Measurements from ENCODE around the gene CHRNA3.

DNA sequence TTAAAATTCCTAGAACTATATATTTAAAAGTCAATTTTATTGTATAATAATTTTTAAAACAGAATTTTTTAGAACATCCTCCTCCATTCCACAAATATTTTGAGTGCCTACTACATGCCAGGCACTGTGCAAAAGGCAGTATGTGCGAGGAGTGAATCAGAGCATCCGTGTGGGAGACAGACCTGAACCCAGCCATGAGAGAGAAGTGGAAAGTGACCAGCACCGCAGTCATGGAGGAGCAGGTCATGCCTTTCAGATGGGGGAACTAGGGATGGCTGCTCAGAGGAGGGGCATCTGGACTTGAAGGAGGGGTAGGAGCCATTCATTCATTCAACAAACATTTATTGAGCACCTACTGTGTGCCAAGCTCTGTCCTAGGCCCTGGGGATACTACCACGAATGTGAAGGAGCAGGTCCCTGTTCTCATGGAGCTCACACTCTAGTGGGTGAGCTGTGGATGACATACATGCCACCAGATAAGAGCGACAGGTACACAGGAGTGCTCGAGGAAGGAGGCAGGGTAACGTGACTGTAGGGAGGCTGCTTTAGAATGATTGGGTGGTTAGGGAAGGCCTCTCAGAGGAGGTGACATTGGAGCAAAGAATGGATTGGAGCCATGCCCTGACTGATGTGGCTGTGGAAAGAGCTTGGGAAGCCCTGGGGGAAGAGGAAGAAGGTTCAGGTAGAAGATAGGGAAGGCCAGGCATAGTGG is 3.1 kb upstream of the CHRNA3 start:
- TF ChIP-seq YY1 (IDR thresholded peaks at IDR 0.05; ENCODE audit: low read depth) (no peak), GATA2 (CRISPR knock-in tag; IDR thresholded peaks at IDR 0.05) (no peak), RAD21 (IDR thresholded peaks at IDR 0.05; ENCODE audit: low read length) (no peak), SIN3A (IDR thresholded peaks at IDR 0.05; ENCODE audit: borderline replicate concordance, low read depth, low read length) (no peak)
- TF ChIP-seq, protein P1, sequence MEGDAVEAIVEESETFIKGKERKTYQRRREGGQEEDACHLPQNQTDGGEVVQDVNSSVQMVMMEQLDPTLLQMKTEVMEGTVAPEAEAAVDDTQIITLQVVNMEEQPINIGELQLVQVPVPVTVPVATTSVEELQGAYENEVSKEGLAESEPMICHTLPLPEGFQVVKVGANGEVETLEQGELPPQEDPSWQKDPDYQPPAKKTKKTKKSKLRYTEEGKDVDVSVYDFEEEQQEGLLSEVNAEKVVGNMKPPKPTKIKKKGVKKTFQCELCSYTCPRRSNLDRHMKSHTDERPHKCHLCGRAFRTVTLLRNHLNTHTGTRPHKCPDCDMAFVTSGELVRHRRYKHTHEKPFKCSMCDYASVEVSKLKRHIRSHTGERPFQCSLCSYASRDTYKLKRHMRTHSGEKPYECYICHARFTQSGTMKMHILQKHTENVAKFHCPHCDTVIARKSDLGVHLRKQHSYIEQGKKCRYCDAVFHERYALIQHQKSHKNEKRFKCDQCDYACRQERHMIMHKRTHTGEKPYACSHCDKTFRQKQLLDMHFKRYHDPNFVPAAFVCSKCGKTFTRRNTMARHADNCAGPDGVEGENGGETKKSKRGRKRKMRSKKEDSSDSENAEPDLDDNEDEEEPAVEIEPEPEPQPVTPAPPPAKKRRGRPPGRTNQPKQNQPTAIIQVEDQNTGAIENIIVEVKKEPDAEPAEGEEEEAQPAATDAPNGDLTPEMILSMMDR (IDR thresholded peaks at IDR 0.05), result no peak
- TF ChIP-seq, protein P2, sequence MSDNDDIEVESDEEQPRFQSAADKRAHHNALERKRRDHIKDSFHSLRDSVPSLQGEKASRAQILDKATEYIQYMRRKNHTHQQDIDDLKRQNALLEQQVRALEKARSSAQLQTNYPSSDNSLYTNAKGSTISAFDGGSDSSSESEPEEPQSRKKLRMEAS (IDR thresholded peaks at IDR 0.05; ENCODE audit: low read depth), result no peak
